ENCODE measurements around the gene PTMA. TPM values are rescaled to one million over a fixed set of nuclear protein-coding genes. Genes with fewer than 3 reads are reported as not detected.
"Not testable (repeated sequence)": the region's sequence is repeated elsewhere in the genome, so short reads cannot be mapped to it uniquely, and the experiment has no call there.

PTMA gene
- total RNA-seq, 1 donor from 2014 or later: 744 TPM

- Histone ChIP-seq H3K27ac (no peak overlapping the region), H3K9me3 (no peaks in the 10 kb centered on the region), H3K36me3 (peaks cover 28% of the 10 kb centered on the region), H3K27me3 (no peaks in the 10 kb centered on the region), H3K4me1 (no peaks in the 10 kb centered on the region), H3K4me3 (no peak overlapping the region)
- DNase-seq (no peak), ATAC-seq (no peak)
- TF ChIP-seq, protein P1, sequence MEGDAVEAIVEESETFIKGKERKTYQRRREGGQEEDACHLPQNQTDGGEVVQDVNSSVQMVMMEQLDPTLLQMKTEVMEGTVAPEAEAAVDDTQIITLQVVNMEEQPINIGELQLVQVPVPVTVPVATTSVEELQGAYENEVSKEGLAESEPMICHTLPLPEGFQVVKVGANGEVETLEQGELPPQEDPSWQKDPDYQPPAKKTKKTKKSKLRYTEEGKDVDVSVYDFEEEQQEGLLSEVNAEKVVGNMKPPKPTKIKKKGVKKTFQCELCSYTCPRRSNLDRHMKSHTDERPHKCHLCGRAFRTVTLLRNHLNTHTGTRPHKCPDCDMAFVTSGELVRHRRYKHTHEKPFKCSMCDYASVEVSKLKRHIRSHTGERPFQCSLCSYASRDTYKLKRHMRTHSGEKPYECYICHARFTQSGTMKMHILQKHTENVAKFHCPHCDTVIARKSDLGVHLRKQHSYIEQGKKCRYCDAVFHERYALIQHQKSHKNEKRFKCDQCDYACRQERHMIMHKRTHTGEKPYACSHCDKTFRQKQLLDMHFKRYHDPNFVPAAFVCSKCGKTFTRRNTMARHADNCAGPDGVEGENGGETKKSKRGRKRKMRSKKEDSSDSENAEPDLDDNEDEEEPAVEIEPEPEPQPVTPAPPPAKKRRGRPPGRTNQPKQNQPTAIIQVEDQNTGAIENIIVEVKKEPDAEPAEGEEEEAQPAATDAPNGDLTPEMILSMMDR (IDR thresholded peaks at IDR 0.05): no peak
- intact Hi-C loops (cut with DNase I): no loop called here
These were observed 24.3 kb downstream of the PTMA start for GRCh38 chr2:231732604-231733003.

GRCh38 chr2:231737761-231738160 is 29.4 kb downstream of the PTMA start:
- Histone ChIP-seq H3K27ac (no peak overlapping the region), H3K9me3 (no peaks in the 10 kb centered on the region), H3K4me3 (no peak overlapping the region), H3K27me3 (no peaks in the 10 kb centered on the region), H3K36me3 (peaks cover 25% of the 10 kb centered on the region), H3K4me1 (no peaks in the 10 kb centered on the region)
- TF ChIP-seq, protein P1 (IDR thresholded peaks at IDR 0.05): no peak
- no peak for ATAC-seq
- intact Hi-C loops (cut with DNase I): no loop called here
- DNase-seq: no peak

- TF ChIP-seq, protein P1 (IDR thresholded peaks at IDR 0.05): no peak
- H3K4me1 ChIP-seq: no peaks in the 10 kb centered on the region
- no peak for DNase-seq
- no peak overlapping the region for H3K27ac ChIP-seq
- no peak overlapping the region for H3K4me3 ChIP-seq
- ATAC-seq: no peak
- no peaks in the 10 kb centered on the region for H3K9me3 ChIP-seq
- H3K36me3 ChIP-seq: no peaks in the 10 kb centered on the region
- H3K27me3 ChIP-seq: no peaks in the 10 kb centered on the region
- intact Hi-C loops (cut with DNase I): no loop called here
These were observed 35.2 kb downstream of the PTMA start for GRCh38 chr2:231743376-231744116.

DNA sequence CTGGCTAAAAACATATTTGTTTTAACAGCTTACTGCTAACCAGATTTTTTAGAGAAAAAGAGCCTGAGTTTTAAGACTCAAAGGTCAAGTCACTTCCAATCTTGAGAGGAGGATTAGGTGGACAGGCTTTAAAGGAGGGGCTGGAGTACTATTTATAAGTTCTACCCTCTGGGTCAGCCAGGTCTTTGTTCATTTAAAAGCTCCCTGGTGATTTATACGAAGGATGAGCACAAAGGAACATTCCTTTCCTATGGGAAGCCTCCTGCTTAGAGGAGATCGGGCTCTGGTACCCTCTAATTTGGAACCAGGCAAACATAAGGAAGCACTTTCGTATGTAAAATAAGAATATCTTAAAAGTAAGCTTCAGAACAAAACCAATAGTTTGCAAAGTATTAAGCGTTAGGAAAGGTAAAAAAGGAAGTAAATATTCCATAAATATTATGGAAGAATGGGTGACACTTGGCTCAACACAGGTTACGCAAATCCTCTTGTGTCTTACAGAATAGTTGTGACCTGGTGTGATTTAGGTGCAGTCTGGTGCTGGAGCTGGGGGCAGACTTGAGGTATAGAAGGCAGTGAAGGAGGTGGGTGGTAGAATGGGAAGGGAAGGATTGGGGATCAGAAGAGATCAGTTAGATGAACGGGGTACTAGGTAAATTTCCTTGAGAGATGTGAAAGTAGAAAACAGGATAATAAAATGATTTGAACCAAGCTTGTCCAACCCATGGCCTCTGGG is 37.1 kb downstream of the PTMA start:
- TF ChIP-seq, protein P1 (IDR thresholded peaks at IDR 0.05): no peak
- H3K4me3 ChIP-seq: no peak overlapping the region
- ATAC-seq (no peak), DNase-seq (no peak)
- no peak overlapping the region for H3K27ac ChIP-seq
- H3K36me3 ChIP-seq: no peaks in the 10 kb centered on the region
- intact Hi-C loops (cut with DNase I): no loop called here
- H3K4me1 ChIP-seq: no peaks in the 10 kb centered on the region
- H3K9me3 ChIP-seq: no peaks in the 10 kb centered on the region
- H3K27me3 ChIP-seq: no peaks in the 10 kb centered on the region

GRCh38 chr2:231748153-231748896 is 40.0 kb downstream of the PTMA start:
- H3K27me3 ChIP-seq; H3K27ac ChIP-seq; H3K4me3 ChIP-seq; H3K4me1 ChIP-seq; H3K9me3 ChIP-seq; DNase-seq; H3K36me3 ChIP-seq; intact Hi-C loops (cut with DNase I); ATAC-seq: not testable (repeated sequence)

GRCh38 chr2:231749016-231749415 is 40.7 kb downstream of the PTMA start:
- H3K27ac ChIP-seq; H3K36me3 ChIP-seq; H3K9me3 ChIP-seq; H3K4me3 ChIP-seq; intact Hi-C loops (cut with DNase I); H3K27me3 ChIP-seq; H3K4me1 ChIP-seq; DNase-seq; ATAC-seq: not testable (repeated sequence)
